Stomach (tissue), 4 donors: ENCODE results near the gene COL6A1.

ENCODE experiments used
- POLR2AphosphoS5 ChIP-seq, 3 donors: sonication (generic); formaldehyde crosslinking; IDR thresholded peaks; one replicate each; pipeline ENCODE4 v1.6.1; 2016; ENCODE audit warnings: antibody characterized with exemption in 3 of 3
- TF ChIP-seq, protein P1 (sequence below), 7 experiments: fragments of 450-650 bp in 4 of 7; fragments of 200-600 bp in 3 of 7; sonication (generic) in 3 of 7; IDR thresholded peaks; one replicate each; pipeline ENCODE4 v1.5.1; 2016 to 2019; ENCODE audit warnings: antibody characterized with exemption in 7 of 7, control low read depth in 2 of 7, mild to moderate bottlenecking in 1 of 7

DNA sequence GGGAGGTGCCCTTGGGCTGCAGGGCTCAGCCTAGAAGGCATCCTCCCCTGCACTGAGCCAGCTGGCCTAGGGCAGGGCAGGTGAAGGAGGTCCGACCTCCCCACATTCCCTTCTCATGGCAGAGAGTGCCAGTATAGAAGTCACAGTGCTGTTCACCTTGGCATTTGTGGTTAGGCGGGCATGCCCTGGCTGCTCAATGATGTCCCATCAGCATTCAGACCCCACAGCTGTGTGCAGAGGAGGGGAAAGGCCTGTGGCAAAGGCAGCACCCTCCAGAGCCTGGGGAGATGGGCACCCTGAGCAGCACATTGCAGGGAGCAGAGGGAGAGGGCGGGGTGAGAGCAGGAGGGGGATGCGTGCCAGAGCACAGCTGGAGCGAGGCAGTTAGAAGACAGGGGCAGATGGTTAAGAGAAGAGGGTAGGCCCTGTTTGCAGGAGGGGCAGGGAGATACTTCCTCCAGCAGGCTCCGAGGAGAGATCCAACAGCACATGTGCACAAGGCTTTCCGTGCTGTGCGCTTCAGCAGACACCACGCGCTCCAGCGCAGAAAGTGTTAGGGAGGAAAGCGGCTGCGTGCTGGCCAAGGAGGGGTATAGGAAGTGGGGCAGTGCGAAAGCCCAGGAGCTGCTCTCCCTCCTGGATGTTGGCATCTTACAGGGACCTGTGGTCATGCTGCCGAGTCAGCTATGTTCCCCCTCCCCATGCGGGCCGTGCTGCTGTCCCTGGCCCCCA, 43.7 kb upstream of the COL6A1 start:
- TF ChIP-seq, protein P1, sequence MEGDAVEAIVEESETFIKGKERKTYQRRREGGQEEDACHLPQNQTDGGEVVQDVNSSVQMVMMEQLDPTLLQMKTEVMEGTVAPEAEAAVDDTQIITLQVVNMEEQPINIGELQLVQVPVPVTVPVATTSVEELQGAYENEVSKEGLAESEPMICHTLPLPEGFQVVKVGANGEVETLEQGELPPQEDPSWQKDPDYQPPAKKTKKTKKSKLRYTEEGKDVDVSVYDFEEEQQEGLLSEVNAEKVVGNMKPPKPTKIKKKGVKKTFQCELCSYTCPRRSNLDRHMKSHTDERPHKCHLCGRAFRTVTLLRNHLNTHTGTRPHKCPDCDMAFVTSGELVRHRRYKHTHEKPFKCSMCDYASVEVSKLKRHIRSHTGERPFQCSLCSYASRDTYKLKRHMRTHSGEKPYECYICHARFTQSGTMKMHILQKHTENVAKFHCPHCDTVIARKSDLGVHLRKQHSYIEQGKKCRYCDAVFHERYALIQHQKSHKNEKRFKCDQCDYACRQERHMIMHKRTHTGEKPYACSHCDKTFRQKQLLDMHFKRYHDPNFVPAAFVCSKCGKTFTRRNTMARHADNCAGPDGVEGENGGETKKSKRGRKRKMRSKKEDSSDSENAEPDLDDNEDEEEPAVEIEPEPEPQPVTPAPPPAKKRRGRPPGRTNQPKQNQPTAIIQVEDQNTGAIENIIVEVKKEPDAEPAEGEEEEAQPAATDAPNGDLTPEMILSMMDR (IDR thresholded peaks at IDR 0.05) = no peak
- no peak for TF ChIP-seq POLR2AphosphoS5 (IDR thresholded peaks at IDR 0.05)
